ENCODE results near the gene PTPRE.

Gene PTPRE

GRCh38 chr10:128061306-128062300 is 154.7 kb downstream of the PTPRE start:
- ChIA-PET CTCF (interaction anchor here (0.5 to 1.5 kb wide), 4 partner anchors 9 to 366 kb away, joined by 3 to 7 read pairs (median 5); no protein-coding TSS in a partner anchor), POLR2A (interaction anchor here (1.4 kb wide), 1 partner anchor 14 kb away, joined by 3 read pairs; no protein-coding TSS in a partner anchor)
- no peaks in the 10 kb centered on the region for H3K9me3 ChIP-seq (ENCODE audit: control insufficient read depth, insufficient read depth, low read depth, low read length)
- no peak overlapping the region for H3K27ac ChIP-seq (ENCODE audit: extremely low read depth, low read depth, low read length)
- H3K36me3 ChIP-seq (ENCODE audit: control insufficient read depth in 2 of 2, insufficient read depth in 1 of 2, low read length in 2 of 2): peaks cover 3 to 22% of the 10 kb centered on the region in 2 experiments; a peak in 2 of 3 replicates
- no peaks in the 10 kb centered on the region for H3K4me1 ChIP-seq (ENCODE audit: control insufficient read depth, insufficient read depth, low read length)
- H3K4me3 ChIP-seq (ENCODE audit: low read depth, low read length): no peak overlapping the region
- TF ChIP-seq KLF16 (tag by site-specific recombination; IDR thresholded peaks at IDR 0.05) (no peak), ZNF830 (tag by site-specific recombination; IDR thresholded peaks at IDR 0.05; ENCODE audit: low read depth) (no peak), ZNF19 (tag by site-specific recombination; IDR thresholded peaks at IDR 0.05; ENCODE audit: low read depth) (no peak), ZNF112 (tag by site-specific recombination; IDR thresholded peaks at IDR 0.05) (no peak), ZNF473 (tag by site-specific recombination; IDR thresholded peaks at IDR 0.05) (no peak), ZNF354C (tag by site-specific recombination; IDR thresholded peaks at IDR 0.05; ENCODE audit: borderline replicate concordance, low read depth) (no peak), ZNF555 (tag by site-specific recombination; conservative IDR thresholded peaks at IDR 0.05) (no peak), ZNF664 (tag by site-specific recombination; IDR thresholded peaks at IDR 0.05) (no peak), MEIS1 (CRISPR knock-in tag; IDR thresholded peaks at IDR 0.05; ENCODE audit: borderline replicate concordance) (no peak), PRDM1 (tag by site-specific recombination; IDR thresholded peaks at IDR 0.05) (no peak), ZBTB26 (tag by site-specific recombination; optimal IDR thresholded peaks at IDR 0.05) (no peak), INSM2 (tag by site-specific recombination; IDR thresholded peaks at IDR 0.05) (no peak), ZNF2 (tag by site-specific recombination; IDR thresholded peaks at IDR 0.05) (no peak), OSR2 (tag by site-specific recombination; IDR thresholded peaks at IDR 0.05) (no peak), ZNF302 (tag by site-specific recombination; IDR thresholded peaks at IDR 0.05; ENCODE audit: low read depth) (no peak), ZNF157 (tag by site-specific recombination; IDR thresholded peaks at IDR 0.05) (no peak), EGR2 (tag by site-specific recombination; IDR thresholded peaks at IDR 0.05; ENCODE audit: low read depth) (no peak), ZNF175 (tag by site-specific recombination; IDR thresholded peaks at IDR 0.05) (no peak), ZNF449 (tag by site-specific recombination; IDR thresholded peaks at IDR 0.05) (no peak), ZNF202 (tag by site-specific recombination; IDR thresholded peaks at IDR 0.05; ENCODE audit: borderline replicate concordance) (no peak)
